ENCODE measurements around the gene MLXIPL.

The MLXIPL gene

GRCh38 chr7:73623798-73624668 is at the start of gene MLXIPL:
MLXIPL (minus strand) TSS chr7:73624522; CDS start chr7:73624492, 30 bp downstream.
- H3K4me3 ChIP-seq = peak within 1 kb of the TSS; percentile 76
- no peak for DNase-seq (ENCODE audit: low read depth, low spot score)

GRCh38 chr7:73671857-73672445 is 47.6 kb upstream of the MLXIPL start:
- H3K9ac ChIP-seq (ENCODE audit: insufficient read length) = no peak overlapping the region
- no peak overlapping the region for H3K4me3 ChIP-seq
- TF ChIP-seq FOXP2 (optimal IDR thresholded peaks at IDR 0.05; ENCODE audit: control extremely low read depth, extremely low read length, insufficient read depth) (no peak), EZH2 (IDR thresholded peaks at IDR 0.05) (no peak), POLR2AphosphoS5 (IDR thresholded peaks at IDR 0.05; ENCODE audit: borderline replicate concordance, low read depth, low read length) (no peak)
- H3K36me3 ChIP-seq (ENCODE audit: insufficient read depth, low read length) = no peaks in the 10 kb centered on the region; the same call in 1 of the 2 replicates
- no peak for DNase-seq (ENCODE audit: low read depth, low spot score)
- no peaks in the 10 kb centered on the region for H3K9me3 ChIP-seq (ENCODE audit: low read depth, low read length)
- H3K27ac ChIP-seq = no peak overlapping the region

More at GRCh38 chr7:73623798-73624668, at the start of gene MLXIPL:
- Histone ChIP-seq H3K9me3 (ENCODE audit: low read depth, low read length) (no peaks in the 10 kb centered on the region), H3K9ac (ENCODE audit: insufficient read length) (peak within 1 kb of the TSS; percentile 45), H3K27ac (no peak within 1 kb of the TSS), H3K36me3 (ENCODE audit: insufficient read depth, low read length) (no peaks in the 10 kb centered on the region)
- TF ChIP-seq EZH2 (IDR thresholded peaks at IDR 0.05) (no peak), FOXP2 (optimal IDR thresholded peaks at IDR 0.05; ENCODE audit: control extremely low read depth, extremely low read length, insufficient read depth) (no peak), POLR2AphosphoS5 (IDR thresholded peaks at IDR 0.05; ENCODE audit: borderline replicate concordance, low read depth, low read length) (no peak)

GRCh38 chr7:73671322-73671661 is 47.0 kb upstream of the MLXIPL start:
- Histone ChIP-seq H3K9me3 (ENCODE audit: low read depth, low read length) (no peaks in the 10 kb centered on the region), H3K27ac (no peak overlapping the region), H3K36me3 (ENCODE audit: insufficient read depth, low read length) (no peaks in the 10 kb centered on the region; the same call in 1 of the 2 replicates), H3K9ac (ENCODE audit: insufficient read length) (no peak overlapping the region), H3K4me3 (no peak overlapping the region)
- DNase-seq (ENCODE audit: low read depth, low spot score) = no peak
- TF ChIP-seq EZH2 (IDR thresholded peaks at IDR 0.05) (no peak), FOXP2 (optimal IDR thresholded peaks at IDR 0.05; ENCODE audit: control extremely low read depth, extremely low read length, insufficient read depth) (no peak), POLR2AphosphoS5 (IDR thresholded peaks at IDR 0.05; ENCODE audit: borderline replicate concordance, low read depth, low read length) (no peak)

GRCh38 chr7:73669858-73670385 is 45.6 kb upstream of the MLXIPL start:
- H3K36me3 ChIP-seq (ENCODE audit: insufficient read depth, low read length) = no peaks in the 10 kb centered on the region; the same call in 1 of the 2 replicates
- no peak overlapping the region for H3K27ac ChIP-seq
- DNase-seq (ENCODE audit: low read depth, low spot score) = no peak
- no peak overlapping the region for H3K9ac ChIP-seq (ENCODE audit: insufficient read length)
- TF ChIP-seq POLR2AphosphoS5 (IDR thresholded peaks at IDR 0.05; ENCODE audit: borderline replicate concordance, low read depth, low read length) (no peak), FOXP2 (optimal IDR thresholded peaks at IDR 0.05; ENCODE audit: control extremely low read depth, extremely low read length, insufficient read depth) (no peak)
- no peaks in the 10 kb centered on the region for H3K9me3 ChIP-seq (ENCODE audit: low read depth, low read length)
- H3K4me3 ChIP-seq = no peak overlapping the region

- no peaks in the 10 kb centered on the region; the same call in 1 of the 2 replicates for H3K36me3 ChIP-seq (ENCODE audit: insufficient read depth, low read length)
- H3K9ac ChIP-seq (ENCODE audit: insufficient read length) = no peak overlapping the region
- H3K9me3 ChIP-seq (ENCODE audit: low read depth, low read length) = no peaks in the 10 kb centered on the region
- TF ChIP-seq EZH2 (IDR thresholded peaks at IDR 0.05) (no peak), POLR2AphosphoS5 (IDR thresholded peaks at IDR 0.05; ENCODE audit: borderline replicate concordance, low read depth, low read length) (no peak), FOXP2 (optimal IDR thresholded peaks at IDR 0.05; ENCODE audit: control extremely low read depth, extremely low read length, insufficient read depth) (no peak)
- H3K27ac ChIP-seq = no peak overlapping the region
- peak overlapping the region; percentile 86 for H3K4me3 ChIP-seq
- no peak for DNase-seq (ENCODE audit: low read depth, low spot score)
These were observed 45.0 kb upstream of the MLXIPL start for GRCh38 chr7:73669288-73669701.

- no peak for TF ChIP-seq FOXP2 (optimal IDR thresholded peaks at IDR 0.05; ENCODE audit: control extremely low read depth, extremely low read length, insufficient read depth)
- no peak for TF ChIP-seq POLR2AphosphoS5 (IDR thresholded peaks at IDR 0.05; ENCODE audit: borderline replicate concordance, low read depth, low read length)
- no peak for TF ChIP-seq EZH2 (IDR thresholded peaks at IDR 0.05)
- H3K4me3 ChIP-seq = peak overlapping the region; percentile 86
- no peak overlapping the region for H3K27ac ChIP-seq
- no peaks in the 10 kb centered on the region; the same call in 1 of the 2 replicates for H3K36me3 ChIP-seq (ENCODE audit: insufficient read depth, low read length)
- H3K9ac ChIP-seq (ENCODE audit: insufficient read length) = peak overlapping the region; percentile 82
- DNase-seq (ENCODE audit: low read depth, low spot score) = no peak
- H3K9me3 ChIP-seq (ENCODE audit: low read depth, low read length) = no peaks in the 10 kb centered on the region
These were observed 44.5 kb upstream of the MLXIPL start for GRCh38 chr7:73668886-73669230.

GRCh38 chr7:73668103-73668885 is 44.0 kb upstream of the MLXIPL start:
- Histone ChIP-seq H3K27ac (no peak overlapping the region), H3K4me3 (peak overlapping the region; percentile 86), H3K9ac (ENCODE audit: insufficient read length) (peak overlapping the region; percentile 82), H3K9me3 (ENCODE audit: low read depth, low read length) (no peaks in the 10 kb centered on the region), H3K36me3 (ENCODE audit: insufficient read depth, low read length) (no peaks in the 10 kb centered on the region; the same call in 1 of the 2 replicates)
- TF ChIP-seq EZH2 (IDR thresholded peaks at IDR 0.05) = no peak
- no peak for DNase-seq (ENCODE audit: low read depth, low spot score)
